H1 (cell line): ENCODE results near the gene TTC27. TPM values are rescaled to one million over a fixed set of nuclear protein-coding genes. Genes with fewer than 3 reads are reported as not detected.

Source experiments
- HDAC2 ChIP-seq, 2 experiments: fragments of 300-600 bp in 1 of 2; sonication (generic) in 1 of 2; IDR thresholded peaks; 2 replicates each; pipeline ENCODE4 v1.6.1; 2011 to 2012; ENCODE audit warnings: low read depth in 2 of 2, low read length in 2 of 2, mild to moderate bottlenecking in 2 of 2, moderate library complexity in 2 of 2, borderline replicate concordance in 1 of 2, inconsistent platforms in 1 of 2
- NRF1 ChIP-seq: IDR thresholded peaks from 2 replicates; pipeline ENCODE4 v1.6.1; 2011; ENCODE audit warnings: mild to moderate bottlenecking, low read depth, low read length, improper control_type of control experiment
- SIN3A ChIP-seq, 2 experiments: IDR thresholded peaks in 1 of 2; conservative IDR thresholded peaks in 1 of 2; 2 replicates each; pipeline ENCODE4 v1.6.1; 2011 to 2012; ENCODE audit warnings: low read length in 2 of 2, improper control_type of control experiment in 1 of 2, low read depth in 1 of 2, mild to moderate bottlenecking in 1 of 2
- TCF12 ChIP-seq: IDR thresholded peaks from 2 replicates; pipeline ENCODE4 v1.6.1; 2011; ENCODE audit warnings: low read depth, mild to moderate bottlenecking, low read length
- polyA plus RNA-seq, 7 experiments: library from polyadenylated mRNA; depleted of rRNA in 3 of 7; stranded (reverse) in 5 of 7; unstranded in 2 of 7; fragments of >200 nt in 5 of 7; fragments of 200-250 nt in 2 of 7; gene quantifications; 1 replicate in 5 of 7; 2 replicates in 1 of 7; 4 replicates in 1 of 7; pipeline versions ENCODE4 v1.2.1 to v1.2.3, GENCODE V29; 2011 to 2013; ENCODE audit warnings: missing spikeins in 2 of 7, mixed read lengths in 2 of 7
- total RNA-seq: library from RNA; stranded (reverse); fragmentation: NEBNext Ultra II Directional; extraction: Animal tissue kit (Norgen Biotek cat#: 25700); gene quantifications from 2 replicates; pipeline ENCODE4 v1.2.1, GENCODE V29; 2021
- TF ChIP-seq, protein P1 (sequence below): IDR thresholded peaks from 2 replicates; pipeline ENCODE4 v1.6.1; 2012; ENCODE audit warnings: inconsistent platforms

TTC27 gene
- total and polyA plus RNA-seq, 2 of the 8 experiments (the other 6 are each of a cell fraction or from before 2014, with no cell fraction given): 13.8 to 29.1 TPM

DNA sequence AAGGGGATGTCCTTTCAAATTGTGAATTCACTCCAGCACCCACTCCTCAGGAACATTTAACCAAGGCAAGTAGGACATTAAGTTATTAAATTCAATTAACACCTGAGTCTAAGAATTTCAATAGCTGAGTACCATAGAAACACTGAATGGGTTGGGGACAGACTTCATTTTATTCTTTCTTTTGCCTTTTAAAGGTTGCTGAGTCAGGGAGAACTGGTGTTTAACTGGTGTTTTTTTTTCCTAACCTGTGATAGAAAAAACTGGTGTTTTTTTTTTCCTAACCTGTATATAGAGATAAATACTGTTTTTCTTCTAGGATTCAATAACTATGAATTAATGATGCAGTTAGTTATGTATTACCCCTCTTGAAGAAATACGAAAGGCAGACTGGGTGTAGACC is 38.9 kb downstream of the TTC27 start (continued):
- TF ChIP-seq, protein P1, sequence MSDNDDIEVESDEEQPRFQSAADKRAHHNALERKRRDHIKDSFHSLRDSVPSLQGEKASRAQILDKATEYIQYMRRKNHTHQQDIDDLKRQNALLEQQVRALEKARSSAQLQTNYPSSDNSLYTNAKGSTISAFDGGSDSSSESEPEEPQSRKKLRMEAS: no peak
- no peak for TF ChIP-seq TCF12
- TF ChIP-seq HDAC2 (IDR thresholded peaks at IDR 0.05; ENCODE audit: borderline replicate concordance in 1 of 2, low read depth in 2 of 2, low read length in 2 of 2): no peak
- no peak for TF ChIP-seq SIN3A (conservative IDR thresholded peaks at IDR 0.05 in 1 of 2, IDR thresholded peaks at IDR 0.05 in 1 of 2; ENCODE audit: low read depth in 1 of 2, low read length in 2 of 2)
- TF ChIP-seq NRF1: no peak
